Right renal cortex interstitium (tissue), 3 donors: ENCODE results near the gene VAPA. TPM values are rescaled to one million over a fixed set of nuclear protein-coding genes. Genes with fewer than 3 reads are reported as not detected.

Experiments used
- DNase-seq, 3 donors: peaks; one replicate each; pipeline ENCODE4 v3.0.0-alpha.2; 2013; ENCODE audit warnings: low read depth in 3 of 3, low spot score in 2 of 3
- polyA plus RNA-seq, 3 donors: library from polyadenylated mRNA; unstranded; fragments of 120-200 nt; gene quantifications; one replicate each; pipeline ENCODE4 v1.2.1, GENCODE V29; 2013; ENCODE audit not compliant: insufficient read length in 3 of 3

The VAPA gene
- polyA plus RNA-seq, 3 donors, result 277 to 287 (median 278) TPM

DNA sequence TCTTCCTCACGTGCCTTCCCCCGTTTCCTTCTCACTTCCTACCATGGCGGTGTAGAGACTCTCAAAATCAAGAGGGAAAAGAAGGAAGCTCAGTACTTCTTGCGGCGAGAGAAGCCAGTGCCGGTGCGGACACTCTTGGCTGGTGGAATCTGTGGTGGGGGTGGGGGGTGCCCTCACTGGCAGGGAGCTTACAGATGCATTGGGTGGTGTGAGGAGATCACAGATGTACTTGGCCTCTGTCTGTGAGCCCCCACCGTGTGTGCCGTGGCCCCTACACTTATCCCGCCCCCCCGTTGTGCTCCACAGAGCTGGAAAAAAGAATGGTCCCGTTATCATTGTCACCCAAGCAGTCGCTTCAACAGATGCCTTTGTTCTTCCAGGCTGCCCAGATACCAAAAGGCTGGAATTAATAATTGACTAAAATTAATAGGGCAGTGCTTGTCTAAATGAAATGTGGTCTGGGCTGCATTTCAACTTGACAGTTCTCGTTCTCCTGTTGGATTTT, 79.8 kb downstream of the VAPA start:
- DNase-seq, result no peak

DNA sequence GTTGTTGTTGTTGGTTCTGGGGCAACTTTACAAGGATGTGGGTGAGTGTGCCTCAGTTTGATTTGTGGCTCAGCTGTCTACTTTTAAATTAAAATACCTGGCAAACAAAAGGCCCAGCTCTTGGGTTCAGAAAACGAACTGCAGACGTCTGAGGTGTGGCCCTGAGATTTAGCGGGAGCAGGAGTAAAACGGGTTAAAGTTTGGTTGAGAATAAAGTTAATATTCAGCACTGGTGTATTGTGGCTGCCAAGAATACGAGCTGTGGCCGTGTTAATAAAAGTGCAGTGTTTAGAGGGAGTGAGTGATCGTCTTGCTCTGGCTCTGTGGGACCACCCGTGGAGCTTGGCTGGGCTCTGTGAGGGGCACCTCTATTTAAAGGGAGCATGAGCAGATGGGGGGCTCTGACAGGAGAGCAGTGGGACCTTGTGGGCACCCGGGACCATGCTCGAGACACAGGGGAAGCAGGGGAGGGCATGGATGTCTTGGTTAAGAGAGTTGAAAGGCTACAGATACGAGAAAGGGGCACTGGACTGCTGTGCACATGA, 80.3 kb downstream of the VAPA start:
- DNase-seq, result no peak

DNA sequence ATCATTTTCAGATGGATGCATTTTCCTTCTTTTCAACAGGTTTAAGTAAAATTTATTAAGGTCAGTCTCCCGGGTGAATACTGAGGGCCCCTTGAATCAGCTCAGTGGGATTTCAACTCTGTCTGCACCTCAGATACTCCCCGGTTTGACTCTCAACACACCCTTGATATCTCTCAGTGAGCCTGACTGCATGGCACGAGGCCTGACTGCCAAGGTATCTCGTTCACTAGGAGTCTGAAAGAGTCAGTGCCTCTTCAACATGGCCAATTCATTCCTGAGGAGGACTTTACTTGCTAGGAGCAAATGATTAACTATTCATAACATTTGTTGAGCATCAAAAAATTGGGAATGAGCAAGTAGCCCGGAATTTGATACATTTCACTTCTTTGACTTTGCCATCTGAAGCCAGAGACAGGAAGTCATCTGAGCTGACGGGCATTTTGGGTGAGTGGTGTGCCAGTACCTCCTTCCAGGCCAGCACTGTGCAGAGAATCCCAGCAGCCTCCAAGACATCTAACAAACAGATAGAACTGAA, 81.0 kb downstream of the VAPA start:
- DNase-seq, result no peak

DNA sequence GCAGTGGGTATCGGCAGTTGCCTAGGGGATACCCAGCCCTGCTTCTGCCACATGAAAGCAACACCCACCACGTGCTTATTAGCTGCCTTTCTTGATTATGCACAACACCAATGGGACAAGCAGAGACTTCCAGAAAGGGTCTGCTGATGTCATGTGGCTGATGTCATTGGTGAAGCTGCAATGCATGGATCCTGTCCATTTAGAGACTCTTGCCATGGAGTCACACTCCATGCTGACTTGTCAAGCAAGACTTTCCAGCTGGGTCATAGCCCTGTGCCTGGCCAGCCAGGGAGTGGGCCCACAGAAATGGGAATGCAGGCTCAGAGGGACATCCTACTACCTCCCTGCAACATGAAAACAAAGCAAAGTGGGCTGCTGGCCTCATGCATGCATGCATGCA, 81.8 kb downstream of the VAPA start:
- DNase-seq, result no peak

DNA sequence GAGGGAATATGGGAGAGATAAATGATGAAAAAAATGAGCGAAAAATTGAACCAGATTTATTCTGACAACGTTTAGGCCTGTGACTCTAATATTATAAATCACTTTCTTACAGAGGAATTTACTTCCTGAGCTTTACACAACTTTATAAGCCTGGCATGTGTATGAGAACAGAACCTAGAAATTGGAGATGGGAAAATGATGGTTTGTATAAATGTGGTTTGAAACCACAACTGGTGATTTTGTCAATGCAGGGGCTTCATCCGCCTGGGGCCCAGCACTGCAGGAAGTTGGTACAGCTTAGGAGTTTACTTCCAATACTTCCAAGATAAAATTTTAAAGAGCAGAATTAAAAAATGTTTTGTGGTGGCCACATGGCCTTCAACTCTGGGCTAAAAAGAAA, 82.3 kb downstream of the VAPA start:
- no peak for DNase-seq

DNA sequence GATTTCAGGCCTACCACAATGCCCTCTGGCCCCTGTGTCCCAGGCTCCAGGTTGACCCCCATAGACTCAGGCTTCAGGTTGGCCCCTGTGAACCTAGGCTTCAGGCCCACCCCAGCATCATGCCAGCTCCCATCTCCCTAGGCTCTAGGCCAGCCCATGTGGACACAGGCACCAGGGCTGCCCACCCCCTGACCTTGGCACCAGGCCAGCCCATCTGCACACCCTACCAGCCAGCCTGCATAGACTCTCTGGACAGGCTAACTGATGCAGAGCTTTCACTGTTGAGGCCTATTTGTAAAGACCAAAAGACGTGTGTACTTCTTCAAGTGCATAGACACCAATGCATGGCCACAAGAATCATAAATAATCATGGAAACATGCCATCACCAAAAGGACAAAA, 83.9 kb downstream of the VAPA start:
- DNase-seq, result no peak

DNA sequence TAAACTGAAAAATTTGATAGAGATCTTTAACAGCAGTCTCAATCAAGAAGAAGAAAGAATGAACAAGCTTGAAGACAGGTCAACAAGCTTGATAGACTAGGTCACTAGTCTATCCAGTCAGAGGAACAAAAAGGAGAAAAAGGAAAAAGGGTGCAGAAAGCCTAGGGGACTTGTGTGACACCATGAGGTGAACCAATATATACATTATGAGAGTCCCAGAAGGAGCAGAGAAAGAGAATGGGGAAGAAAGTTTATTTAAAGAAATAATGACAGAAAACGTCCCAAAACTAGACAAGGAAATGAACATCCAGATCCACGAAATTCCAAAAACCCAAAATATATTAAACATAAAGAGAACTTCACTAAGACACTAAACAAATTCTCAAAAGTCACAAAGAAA, 84.5 kb downstream of the VAPA start:
- DNase-seq, result no peak

DNA sequence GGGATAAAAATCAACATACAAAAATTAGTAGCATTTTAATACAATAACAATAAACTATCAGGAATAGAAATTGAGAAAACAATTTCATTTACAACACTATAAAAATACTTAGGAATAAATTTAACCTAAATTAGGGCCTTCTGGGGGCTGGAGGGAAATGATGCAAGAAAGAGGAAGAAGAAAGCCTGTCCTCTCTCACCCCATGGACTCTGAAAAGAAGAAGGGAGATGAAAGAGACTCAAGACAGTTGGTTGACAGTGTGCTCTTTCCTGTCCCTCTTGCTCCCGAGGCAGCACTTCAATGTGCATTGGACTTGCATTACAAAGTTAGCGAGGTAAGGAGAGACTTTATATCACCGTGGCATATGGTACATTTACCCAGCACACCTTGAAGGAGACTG, 88.5 kb downstream of the VAPA start:
- no peak for DNase-seq

DNA sequence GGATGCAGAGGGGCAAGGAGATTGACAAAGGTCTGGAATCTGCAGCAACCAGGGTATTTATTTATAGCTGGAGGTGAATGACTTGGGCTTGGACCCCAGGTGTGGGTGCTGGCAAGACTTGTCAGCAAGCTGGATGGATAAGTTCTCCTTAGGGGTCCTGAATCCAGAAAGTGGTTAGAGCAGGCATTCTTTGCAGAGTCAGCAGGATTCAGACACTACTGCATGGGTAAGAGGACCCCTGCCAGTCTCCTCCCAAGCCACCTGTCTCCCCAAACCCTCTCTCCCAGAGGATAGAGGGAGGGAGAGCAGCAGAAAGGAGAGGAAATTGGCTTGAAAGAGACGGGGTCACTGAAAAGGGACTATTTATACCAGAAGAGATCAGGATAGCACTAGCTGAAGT, 89.5 kb downstream of the VAPA start:
- DNase-seq, result no peak

DNA sequence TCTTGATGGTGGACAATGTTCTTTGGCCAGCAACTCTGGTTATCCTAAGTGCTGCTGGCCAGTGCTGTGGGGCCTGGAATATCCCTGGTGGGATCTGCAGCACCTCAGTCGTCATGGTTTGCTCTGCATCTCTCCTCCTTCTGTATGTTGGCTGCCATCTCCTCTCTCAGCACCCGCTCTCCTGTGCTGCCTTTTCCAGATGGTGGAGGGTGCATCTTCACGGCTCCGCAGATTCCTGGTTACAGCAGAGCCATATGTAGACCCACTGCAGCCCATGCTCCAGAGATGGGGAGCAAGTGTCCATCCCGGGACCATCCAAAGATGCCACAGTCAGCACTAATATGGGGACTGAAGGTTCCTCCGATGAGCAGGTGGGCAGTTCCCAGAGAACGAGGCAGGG, 90.0 kb downstream of the VAPA start:
- DNase-seq, result no peak

DNA sequence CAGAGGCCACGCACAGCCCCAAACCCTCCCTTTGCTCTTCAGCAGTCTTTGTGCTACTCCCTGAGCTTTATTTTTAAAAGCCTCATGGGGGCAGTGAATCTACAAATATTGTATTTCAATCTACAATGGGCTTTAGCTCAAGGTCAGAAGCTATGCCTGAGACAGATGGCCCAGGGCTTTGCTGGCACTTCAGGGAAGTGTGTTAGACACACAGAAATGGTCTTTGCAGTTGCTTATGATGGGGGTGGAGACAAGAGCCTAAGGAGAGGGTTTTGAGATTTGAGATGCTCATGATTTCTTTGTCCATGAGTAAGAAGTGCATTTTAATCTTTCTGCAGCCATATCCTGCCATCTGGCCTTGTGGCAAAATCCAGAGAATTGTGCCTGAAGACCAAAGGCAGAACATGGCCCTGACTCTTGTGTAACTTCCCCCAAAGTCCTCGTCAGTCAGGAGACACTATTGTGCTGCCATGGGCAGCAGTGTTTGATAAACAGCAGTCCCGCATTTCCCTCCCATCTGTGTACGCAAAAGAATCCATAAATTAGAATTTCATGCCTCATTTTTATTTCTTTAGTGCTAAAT, 92.6 kb downstream of the VAPA start:
- DNase-seq, result no peak

DNA sequence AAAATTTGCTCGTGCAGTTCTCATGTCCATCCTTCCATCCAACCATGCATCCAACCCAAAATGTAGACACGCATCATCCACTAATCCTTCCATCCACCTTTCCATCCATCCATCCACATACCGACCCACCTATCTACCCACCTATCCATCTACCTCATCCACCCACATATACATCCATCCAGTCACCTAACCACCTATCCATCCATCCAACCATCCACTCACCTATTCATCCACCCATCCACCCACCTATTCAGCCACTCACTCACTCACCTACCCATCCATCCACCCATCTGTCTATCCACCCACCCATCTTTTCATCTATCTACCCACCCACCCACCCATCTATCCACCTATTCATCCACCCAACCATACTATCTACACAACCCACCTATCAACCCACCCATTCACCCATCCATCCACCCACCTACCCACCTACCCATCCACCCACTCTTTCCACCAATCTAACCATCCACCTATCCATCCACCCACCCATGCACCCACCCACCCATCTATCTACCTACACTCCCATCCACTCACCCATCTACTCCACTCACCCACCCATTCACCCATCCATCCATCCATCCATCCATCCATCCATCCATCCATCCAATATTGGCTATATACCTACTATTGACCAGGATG, 94.3 kb downstream of the VAPA start:
- no peak for DNase-seq

Other genes with a start within 250 kb of the VAPA start
- gene RAB31, start 205.7 kb upstream of the VAPA start, polyA plus RNA-seq, result 10 to 100 TPM; 32.0 to 34.0 (median 32.3) TPM
- gene TXNDC2, start 28.0 kb upstream of the VAPA start, polyA plus RNA-seq, result under 1 TPM in 1 of 3 donors, not detected in 2; 0.08 TPM